ENCODE results near the gene FAXC.
A peak's percentile ranks its signal among the peaks of the same experiment; 100 is the strongest.
"Not testable (repeated sequence)": the region's sequence is repeated elsewhere in the genome, so short reads cannot be mapped to it uniquely, and the experiment has no call there.

Gene FAXC

DNA sequence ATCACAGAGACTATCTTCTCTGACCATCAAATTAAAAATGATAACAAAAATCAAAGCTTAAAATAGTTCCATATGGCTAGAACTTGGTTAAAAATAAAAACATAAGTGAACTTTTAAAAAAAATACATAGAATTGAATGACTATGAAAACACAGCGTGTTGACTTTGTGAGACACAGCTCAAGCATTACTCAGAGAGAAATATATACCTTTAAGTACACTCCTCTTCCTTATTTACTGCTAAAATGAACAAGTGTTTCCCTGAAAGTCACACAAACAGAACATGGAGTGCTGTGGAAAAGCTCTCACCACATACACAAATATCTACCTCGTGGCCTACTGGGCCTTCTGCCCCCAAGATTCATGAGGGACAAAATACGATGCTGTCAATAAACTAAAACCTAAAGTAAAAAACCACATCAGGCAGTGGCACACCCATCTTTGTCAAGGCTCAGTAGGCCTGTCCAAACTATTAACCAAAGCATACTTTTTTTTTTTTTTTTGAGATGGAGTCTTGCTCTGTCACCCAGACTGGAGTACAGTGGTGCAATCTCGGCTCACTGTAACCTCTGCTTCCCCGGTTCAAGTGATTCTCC, 7.5 kb downstream of the FAXC start:
- DNase-seq (ENCODE audit: low read depth in 2 of 2): no peak

DNA sequence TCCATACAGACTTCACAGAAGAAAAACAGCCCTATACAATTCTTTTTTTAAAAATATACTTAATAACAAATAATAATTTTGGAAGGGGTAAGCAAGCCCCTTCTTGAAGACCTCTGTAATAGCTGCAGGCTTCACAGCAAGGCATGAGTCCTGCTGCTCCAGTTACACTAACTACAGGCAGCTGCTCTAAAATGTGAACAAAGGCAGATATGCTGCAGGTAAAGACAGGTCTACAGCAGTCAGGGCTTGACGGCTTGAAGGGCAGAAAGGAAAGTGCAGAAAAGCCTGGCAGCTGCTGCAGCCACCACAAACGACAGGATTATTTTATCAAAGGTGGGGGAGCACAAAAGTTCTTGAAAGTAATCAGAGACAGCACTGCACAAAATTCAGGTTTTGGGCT, 11.3 kb downstream of the FAXC start:
- DNase-seq (ENCODE audit: low read depth in 2 of 2): no peak

DNA sequence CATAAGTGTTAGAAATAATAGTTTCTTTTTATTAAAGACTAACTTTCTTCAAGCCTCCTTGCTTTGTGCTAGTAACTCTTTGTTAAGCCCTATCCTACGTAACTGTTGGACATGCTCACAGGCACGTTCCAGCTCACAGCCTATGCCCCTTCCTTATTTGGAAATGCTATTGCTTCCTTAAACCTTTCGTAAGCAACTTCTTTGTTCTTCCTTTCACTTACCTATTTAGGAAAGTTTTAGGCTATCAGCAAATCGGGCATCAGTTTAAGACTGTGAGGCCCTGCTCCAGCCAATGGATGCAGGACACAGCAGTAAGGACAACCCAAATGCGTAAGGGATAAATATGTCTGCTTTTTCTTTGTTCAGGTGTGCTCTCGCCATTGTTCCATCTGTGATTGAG, 14.2 kb downstream of the FAXC start:
- not testable (repeated sequence) for DNase-seq (ENCODE audit: low read depth in 2 of 2)

DNA sequence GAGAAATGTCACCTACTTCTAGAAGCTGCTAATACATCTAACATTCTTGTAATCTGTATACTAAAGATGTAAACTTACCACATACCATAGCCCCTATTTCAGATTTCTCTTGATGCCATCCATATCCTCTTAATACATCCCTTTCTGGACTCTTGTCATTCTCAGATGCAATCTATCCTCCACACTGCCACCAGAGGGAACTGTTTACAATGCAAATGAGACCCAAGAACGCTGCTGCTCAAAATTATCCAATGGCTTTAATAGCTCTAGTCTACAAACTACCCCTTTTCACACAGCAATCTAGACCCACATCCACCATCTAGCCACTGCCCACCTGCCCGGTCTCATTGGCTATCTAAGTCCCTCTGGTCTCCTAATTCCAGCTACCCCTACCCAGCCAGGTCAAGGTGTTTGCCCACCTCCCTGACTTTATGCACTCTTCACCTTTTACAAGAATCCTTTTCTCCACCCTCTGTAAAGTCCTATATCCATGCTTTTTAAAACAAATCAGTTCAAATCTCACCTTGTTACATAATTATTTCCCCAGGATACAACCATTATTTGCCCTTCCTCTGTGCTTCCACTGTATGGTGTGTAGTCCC, 14.8 kb downstream of the FAXC start:
- DNase-seq (ENCODE audit: low read depth in 2 of 2): no peak

DNA sequence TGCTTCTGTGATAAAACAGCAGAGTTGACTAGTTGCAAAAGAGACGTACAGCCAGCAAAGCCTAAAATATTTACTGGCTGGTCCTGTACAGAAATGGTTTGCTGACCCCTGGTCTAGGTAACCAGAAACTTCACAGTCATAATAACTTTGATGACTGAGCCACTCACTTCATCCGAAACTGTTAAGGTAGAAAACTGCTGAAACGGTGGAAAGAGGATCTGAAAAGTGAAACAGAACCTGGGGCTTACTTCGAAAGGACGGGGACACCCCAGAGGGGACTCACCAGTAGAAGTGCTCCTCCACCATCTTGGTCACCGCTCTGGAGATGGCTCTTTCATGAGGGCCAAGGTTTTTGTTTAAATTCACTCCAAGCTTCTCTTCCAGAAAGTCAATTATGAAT, 16.4 kb downstream of the FAXC start:
- DNase-seq (ENCODE audit: low read depth in 2 of 2): no peak

DNA sequence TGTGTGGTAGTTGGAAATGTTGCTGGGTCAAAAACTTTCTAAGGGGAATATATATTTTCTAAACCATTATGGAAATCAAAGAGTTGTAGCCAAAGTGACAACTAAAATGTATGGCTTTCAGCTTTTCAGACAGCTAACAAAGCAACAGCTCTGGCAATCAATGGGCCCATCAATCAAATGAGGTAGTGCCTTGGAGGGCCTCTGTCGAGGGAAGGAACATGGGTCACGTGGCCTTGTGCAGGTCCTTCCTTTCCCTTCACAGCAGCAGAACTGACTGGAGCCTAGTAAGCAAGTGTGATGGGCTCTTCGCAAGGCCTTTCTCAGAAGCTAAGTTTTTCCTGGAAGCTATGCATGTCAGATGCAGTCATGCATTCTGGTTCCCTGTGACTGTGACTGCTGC, 17.9 kb downstream of the FAXC start:
- DNase-seq (ENCODE audit: low read depth in 2 of 2): no peak

DNA sequence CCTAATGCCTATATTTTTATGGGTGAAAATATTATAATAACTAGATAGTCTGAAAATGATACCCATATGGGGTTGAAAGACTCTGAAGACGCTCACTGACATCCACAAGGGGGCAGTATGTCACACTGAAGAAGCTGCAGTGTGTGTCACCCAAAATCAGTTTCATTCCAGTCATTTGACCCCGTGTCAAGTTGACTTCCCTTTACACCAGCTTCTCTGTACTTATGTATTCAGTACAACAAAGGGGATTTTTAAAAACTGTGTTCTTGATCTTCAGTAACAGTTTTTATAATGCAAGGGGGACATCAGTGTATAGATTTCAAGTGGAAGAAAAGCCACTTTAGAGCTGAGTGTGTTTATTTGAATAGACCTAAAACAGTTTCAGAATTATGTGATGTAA, 19.3 kb downstream of the FAXC start:
- peak; percentile 31 to 33 for DNase-seq (ENCODE audit: low read depth in 2 of 2)

DNA sequence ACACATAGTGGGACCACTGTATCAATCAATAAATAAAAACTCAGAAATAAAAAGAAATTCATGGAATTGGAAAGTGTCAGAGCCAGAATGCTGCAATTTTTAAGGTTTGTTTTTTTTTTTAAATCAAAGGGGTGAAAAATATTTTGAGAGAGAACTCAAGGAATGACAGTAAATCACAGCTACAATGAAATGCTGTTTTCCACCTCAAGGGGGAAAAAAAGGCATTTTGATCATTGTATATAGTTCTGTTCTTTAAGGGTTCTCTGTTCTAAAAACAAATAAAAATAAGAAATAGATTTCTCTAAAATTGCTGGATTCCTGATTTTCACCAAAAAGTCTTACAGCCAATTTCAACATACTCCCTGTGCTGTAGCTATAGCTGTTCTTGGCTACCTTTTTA, 24.5 kb downstream of the FAXC start:
- DNase-seq (ENCODE audit: low read depth in 2 of 2): no peak

DNA sequence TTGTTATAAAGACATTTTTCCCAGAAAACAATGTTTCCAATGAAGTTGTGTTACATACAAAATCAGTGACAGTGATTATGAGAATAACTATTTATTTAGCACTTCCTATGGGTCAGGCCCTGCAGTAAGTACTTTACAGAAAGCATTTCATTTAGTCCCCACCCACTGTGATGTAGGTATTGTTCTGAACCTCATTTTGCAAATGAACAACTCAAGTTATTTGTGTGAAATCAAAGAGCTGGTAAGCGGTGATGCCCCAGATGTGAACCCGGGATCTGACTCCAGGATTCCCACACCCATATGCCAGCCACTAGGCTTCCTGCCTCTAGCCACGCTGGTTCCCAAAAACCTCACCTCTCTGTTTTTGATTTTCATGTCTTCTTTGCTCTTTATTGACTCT, 30.9 kb downstream of the FAXC start:
- DNase-seq (ENCODE audit: low read depth in 2 of 2): no peak

DNA sequence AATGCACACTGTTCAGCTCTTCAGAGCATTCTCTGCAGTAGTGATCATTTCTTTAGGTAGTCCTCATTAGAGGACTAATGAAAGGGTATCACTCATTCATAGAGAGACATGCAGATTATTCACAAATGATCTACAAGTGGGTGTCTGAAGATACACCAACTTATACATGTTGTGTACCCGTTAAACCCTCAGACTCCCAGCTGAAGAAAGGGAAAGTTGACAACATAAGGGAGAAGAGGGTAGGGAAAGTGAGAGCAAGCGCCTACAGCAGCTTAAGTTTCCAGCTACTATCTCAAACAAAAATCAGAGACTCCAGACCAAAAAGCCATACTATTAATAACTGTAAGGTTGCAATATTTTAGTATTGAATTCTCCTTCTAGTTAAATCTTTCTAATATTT, 37.1 kb downstream of the FAXC start:
- DNase-seq (ENCODE audit: low read depth in 2 of 2): no peak

DNA sequence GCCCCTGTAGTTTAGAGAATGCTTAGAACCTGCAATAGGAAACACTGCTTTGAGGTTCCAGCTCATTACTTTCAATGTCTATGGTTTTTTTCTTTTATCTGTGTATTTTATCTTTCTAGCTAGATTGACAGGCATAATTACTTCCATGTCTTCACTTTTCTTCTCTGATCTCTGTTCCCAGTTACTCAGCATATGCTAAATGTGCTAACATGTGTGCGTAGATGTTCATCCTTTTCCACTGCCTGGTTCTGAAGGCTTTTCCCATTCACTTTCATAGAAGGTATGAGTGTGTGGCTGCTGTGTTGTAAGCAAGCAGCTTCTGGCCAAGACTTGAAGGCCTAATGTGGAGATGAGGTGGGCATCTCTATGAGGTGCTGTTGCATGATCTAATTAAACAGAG, 38.9 kb downstream of the FAXC start:
- no peak for DNase-seq (ENCODE audit: low read depth in 2 of 2)

DNA sequence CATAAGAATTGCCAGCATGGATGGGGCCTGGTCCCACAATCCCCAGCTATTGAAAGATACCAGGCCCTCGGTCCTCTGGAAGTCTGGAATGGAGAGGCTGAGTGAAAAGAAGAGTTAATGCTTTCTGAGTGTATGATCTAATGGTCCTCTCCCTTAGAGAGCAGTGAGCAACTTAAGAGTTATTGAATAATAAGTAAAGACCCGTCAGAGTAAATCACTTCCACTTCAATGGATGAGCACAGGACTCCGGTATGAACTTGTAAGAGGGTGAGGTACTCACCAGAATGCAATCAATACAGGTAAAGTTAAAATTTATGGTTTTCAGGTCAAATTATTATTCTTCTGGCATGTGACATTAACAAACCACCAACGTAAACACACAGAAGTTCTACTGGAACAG, 39.9 kb downstream of the FAXC start:
- DNase-seq (ENCODE audit: low read depth in 2 of 2): no peak

DNA sequence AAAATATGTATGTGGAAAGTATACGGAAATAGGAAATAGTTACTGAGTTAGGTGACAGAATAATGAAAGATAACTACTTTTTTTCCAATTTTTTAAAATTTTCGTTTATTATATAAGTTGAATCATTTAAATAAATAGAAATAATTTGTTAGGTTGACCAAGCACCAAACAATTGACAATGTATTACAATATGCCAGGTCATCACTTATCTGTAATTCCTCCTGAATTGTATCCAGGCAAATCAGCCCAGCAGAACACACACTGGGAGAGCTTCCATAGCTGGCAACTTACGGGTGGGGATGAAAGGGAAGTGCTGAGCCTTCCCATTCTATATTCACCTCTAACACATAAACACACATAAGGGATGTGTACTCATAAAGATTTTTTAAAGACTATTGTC, 40.7 kb downstream of the FAXC start:
- DNase-seq (ENCODE audit: low read depth in 2 of 2): no peak

DNA sequence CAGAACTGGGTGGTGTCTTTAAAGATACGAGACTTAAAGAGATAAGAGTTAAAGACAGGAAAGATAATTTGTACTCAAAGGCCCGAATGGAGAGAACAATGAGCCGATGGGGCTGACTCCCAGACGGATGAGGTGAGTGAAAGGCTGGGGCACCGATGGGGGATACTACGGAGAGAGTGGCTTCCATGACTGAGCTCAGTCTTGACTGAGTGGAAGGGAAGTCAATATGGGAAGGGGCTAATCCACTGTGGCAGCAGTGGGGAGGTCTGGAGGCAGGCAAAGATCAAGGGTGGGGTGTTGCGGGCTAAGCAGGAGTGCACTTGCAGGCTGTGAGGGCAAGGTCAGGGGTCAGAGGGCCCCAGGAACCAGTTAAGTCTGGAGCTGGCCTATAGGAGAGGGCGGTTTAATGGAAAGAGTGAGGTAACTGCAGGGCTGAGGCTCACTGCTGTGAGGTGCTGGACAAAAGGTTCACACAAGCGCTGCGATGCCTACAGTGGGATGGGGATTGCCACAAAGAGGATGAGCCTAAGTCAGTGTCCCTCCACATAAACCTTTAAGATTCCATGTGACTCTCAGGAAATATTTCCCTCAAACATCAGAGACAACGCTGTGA, 42.1 kb downstream of the FAXC start:
- no peak for DNase-seq (ENCODE audit: low read depth in 2 of 2)

DNA sequence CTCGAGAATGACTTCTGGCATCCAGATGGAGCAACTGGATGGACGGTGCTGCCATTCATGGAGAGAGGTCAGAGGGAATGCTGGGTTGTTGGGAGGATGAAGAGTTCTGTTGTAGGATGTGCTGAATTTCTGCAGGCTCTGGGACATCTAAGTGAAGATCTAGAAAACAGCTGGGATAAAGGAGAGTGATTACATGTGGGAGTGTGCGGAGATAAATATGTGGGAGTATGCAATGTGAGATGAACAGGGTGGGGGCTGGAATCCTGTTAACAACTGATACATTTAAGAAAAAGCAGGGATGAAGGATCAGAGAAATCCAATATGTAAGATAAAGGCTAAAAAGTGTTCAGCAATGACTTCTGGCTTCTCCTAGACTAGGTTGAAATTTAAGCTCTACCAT, 43.1 kb downstream of the FAXC start:
- DNase-seq (ENCODE audit: low read depth in 2 of 2): no peak

DNA sequence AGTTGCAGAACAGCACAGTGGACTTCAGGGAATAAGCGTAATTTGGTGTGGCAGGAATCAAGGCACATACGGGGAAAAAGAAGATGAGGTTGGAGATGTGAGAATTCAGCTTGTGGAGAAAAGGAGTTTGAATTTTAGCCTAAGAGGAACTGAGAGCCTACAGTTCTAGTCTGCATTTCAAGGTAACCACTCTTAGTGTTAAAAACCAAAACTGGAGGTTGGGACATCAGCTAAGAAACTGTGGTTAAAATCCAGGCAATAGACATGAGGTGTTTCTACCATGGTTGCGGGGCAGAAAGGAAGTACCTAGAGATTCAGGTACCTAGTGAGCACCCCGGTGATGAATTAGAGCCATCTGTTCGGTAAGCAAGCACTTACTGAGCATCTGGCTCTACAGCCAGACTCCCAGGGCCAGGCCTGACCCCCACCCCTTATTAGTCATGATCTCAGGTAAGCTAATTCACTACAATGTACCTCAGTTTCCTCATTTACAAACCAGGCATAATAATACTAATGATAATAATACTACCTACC, 44.4 kb downstream of the FAXC start:
- no peak for DNase-seq (ENCODE audit: low read depth in 2 of 2)

DNA sequence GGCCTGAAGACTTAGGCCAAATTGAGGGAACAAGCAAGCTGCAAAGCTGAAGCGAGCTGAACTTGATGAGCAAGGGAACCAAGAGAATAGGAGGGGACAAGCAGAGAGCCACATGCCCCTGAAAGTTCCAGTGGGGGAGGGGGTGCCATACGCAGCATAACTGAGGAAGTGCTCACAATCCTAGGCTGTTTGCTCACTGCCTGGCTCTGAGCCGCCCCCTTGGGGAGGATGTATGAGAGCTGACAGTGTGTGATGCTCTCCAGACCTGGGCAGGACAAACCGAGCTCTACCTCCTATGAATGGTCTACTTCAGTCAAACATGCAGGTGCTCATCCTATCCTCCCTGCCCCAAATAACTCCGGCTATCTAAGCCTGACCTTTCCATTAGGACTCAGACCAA, 52.1 kb downstream of the FAXC start:
- no peak for DNase-seq (ENCODE audit: low read depth in 2 of 2)

DNA sequence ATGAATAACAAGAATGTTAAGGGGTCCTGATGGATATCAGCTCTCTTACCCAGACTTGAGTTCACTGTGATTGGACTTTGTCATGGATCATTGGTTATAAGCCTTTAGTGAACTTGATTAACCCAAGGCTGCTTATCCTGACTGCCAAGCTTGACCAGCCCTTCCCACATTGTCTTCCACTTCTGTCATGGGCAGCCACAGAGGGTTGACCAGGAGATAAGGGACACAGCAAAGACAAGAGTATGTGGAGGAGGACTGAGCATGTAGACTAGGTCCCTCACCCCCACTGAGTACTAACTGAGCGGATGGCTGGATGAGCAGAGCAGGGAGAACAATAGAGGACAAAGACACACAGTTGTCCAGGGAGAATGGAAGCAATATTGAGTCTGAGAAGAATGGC, 52.5 kb downstream of the FAXC start:
- no peak for DNase-seq (ENCODE audit: low read depth in 2 of 2)

DNA sequence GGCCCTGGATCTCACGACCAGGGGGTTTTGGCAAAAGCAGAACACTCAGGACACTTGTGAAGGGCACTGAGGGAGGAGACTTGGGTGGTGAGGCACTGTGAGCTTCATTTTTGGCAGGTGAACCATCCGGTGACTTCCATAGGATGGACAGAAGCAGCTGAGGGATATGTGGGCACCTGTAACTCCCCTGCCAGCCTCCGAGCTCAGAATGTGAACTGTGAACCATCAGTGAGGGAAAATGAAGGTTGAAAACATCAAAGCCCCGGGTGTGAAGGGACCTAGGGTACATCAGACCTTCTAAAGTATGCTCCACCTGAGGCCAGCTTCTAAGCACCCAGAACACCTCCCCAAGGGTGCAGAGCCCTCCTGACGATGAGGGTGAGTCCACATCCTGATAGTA, 53.2 kb downstream of the FAXC start:
- no peak for DNase-seq (ENCODE audit: low read depth in 2 of 2)

DNA sequence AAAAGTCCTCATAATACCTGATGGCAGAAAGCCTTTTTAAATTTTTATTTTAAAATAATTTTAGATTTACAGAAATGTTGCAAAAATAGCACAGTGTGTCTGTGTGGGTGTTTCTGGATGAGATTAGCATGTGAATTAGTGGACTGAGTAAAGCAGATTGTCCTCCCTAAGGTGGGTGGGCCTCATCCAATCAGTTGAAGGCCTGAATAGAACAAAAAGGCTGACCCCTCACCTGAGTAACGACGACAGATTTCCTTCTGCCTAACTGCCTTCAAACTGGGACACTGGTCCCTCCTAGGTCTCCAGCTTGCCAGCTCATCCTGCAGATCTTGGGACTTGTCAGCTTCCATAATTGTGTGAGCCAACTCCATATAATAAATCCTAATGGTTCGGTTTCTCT, 54.2 kb downstream of the FAXC start:
- no peak for DNase-seq (ENCODE audit: low read depth in 2 of 2)

DNA sequence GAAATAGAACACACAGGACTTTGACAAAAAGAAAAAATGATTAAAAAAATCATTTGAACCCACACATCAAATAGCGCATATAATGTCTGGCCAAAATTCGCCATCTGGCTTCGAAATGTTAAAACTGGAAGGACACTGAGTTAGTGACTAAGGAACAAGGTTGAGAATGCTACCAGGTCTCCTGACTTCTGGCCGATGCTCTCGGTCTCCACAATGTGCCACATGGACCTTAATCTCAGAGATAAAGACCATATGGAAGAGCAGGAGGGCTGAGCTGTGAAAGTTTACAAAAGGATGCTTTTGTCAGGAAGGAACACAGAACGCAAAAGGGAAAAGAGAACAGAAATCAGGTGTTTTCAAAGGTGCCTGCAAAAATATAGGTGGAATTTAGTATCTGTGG, 54.7 kb downstream of the FAXC start:
- DNase-seq (ENCODE audit: low read depth in 2 of 2): no peak

DNA sequence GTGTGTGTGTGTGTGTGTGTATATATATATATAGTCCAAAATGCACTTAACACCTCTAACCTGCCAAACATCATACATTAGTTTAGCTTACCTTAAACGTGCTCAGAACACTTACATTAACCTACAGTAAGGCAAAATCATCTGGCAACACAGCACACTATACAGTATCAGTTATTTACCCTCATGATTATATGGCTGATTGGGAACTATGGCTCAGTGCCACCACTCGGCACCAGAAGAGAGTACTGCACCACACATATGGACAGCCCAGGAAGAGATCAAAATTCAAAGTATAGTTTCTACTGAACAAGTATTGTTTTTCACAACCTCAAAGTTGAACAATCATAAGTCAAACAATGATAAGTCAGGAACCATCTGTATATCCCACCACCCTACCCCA, 59.8 kb downstream of the FAXC start:
- no peak for DNase-seq (ENCODE audit: low read depth in 2 of 2)

DNA sequence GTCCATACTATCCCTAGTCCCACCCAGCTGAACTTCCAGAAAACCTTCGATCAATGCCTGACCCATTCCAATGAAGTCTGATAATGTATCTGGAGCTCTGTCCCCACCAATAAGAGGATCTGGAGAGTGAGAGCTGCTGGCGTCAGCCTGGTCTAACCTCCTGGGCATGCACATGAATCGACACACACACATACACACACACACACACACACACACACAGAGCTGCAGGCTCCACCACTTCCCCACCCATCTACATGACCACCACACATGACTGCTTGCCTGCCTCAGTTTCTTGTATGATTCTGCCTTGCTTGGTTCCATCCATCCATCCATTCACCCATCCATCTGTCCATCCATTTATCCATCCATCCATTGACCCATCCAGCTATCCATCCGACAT, 60.8 kb downstream of the FAXC start:
- DNase-seq (ENCODE audit: low read depth in 2 of 2): no peak

DNA sequence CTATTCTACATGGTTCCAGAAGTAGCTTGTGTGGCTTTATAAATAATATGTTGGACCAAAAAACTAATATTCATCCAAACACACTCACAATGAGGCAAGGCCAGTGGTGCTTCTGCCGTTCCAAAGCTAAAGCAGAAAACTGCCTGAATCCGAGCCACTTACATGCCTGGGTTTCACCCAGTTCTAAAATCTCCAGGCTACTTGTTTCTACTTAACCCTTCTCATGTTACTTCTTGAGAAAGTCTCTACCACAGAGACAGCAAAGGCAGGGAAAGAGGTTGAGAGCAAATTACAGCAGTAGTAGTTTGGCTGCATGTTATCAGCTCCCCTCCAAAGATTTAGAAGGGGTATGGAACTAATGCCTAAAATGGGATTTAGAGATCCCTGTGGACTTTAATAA, 62.0 kb downstream of the FAXC start:
- no peak for DNase-seq (ENCODE audit: low read depth in 2 of 2)
